Left ventricle myocardium inferior (tissue), 1 donor: ENCODE results near the gene PUDP. TPM values are rescaled to one million over a fixed set of nuclear protein-coding genes. Genes with fewer than 3 reads are reported as not detected.

ENCODE experiments used
- DNase-seq: peaks from one replicate; pipeline ENCODE4 v3.0.0-alpha.2; 2020
- H3K27ac ChIP-seq: fragments of 200-600 bp; replicated peaks from 2 replicates; pipeline ENCODE4 v1.8.0; 2021
- H3K27me3 ChIP-seq: fragments of 200-600 bp; 2 replicates; pipeline ENCODE4 v1.8.0; 2021; ENCODE audit warnings: low read depth
- H3K36me3 ChIP-seq: fragments of 200-600 bp; 2 replicates; pipeline ENCODE4 v1.8.0; 2021
- H3K4me1 ChIP-seq: fragments of 200-600 bp; 2 replicates; pipeline ENCODE4 v1.8.0; 2021
- H3K4me3 ChIP-seq: fragments of 200-600 bp; 2 replicates; pipeline ENCODE4 v1.8.0; 2021; ENCODE audit warnings: mild to moderate bottlenecking, moderate library complexity
- H3K9me3 ChIP-seq: fragments of 200-600 bp; replicated peaks from 2 replicates; pipeline ENCODE4 v1.8.0; 2021
- intact Hi-C: fragments of 100-400 bp; cut with micrococcal nuclease; formaldehyde crosslinking; loops from one replicate; pipeline ENCODE4 v1.11.0; 2022
- total RNA-seq: library from RNA; stranded (reverse); fragmentation: NEBNext Ultra II Directional; extraction: Animal tissue kit (Norgen Biotek cat#: 25700); gene quantifications from one replicate; pipeline ENCODE4 v1.2.1, GENCODE V29; 2021
- TF ChIP-seq, protein P1 (sequence below): fragments of 200-600 bp; IDR thresholded peaks from 2 replicates; pipeline ENCODE4 v1.8.0; 2021; ENCODE audit warnings: antibody characterized with exemption, mild to moderate bottlenecking, borderline replicate concordance
- donor health status: DM: no; HTN: yes; CAD: no; lungs with severe emphysema.

PUDP gene
- total RNA-seq, 1 donor from 2014 or later, result 27.1 TPM

- H3K36me3 ChIP-seq, result no peaks in the 10 kb centered on the region
- TF ChIP-seq, protein P1, sequence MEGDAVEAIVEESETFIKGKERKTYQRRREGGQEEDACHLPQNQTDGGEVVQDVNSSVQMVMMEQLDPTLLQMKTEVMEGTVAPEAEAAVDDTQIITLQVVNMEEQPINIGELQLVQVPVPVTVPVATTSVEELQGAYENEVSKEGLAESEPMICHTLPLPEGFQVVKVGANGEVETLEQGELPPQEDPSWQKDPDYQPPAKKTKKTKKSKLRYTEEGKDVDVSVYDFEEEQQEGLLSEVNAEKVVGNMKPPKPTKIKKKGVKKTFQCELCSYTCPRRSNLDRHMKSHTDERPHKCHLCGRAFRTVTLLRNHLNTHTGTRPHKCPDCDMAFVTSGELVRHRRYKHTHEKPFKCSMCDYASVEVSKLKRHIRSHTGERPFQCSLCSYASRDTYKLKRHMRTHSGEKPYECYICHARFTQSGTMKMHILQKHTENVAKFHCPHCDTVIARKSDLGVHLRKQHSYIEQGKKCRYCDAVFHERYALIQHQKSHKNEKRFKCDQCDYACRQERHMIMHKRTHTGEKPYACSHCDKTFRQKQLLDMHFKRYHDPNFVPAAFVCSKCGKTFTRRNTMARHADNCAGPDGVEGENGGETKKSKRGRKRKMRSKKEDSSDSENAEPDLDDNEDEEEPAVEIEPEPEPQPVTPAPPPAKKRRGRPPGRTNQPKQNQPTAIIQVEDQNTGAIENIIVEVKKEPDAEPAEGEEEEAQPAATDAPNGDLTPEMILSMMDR, result no peak
- H3K27me3 ChIP-seq, result no peaks in the 10 kb centered on the region
- no peaks in the 10 kb centered on the region for H3K4me1 ChIP-seq
- no peak overlapping the region for H3K27ac ChIP-seq
- no peak overlapping the region for H3K4me3 ChIP-seq
- intact Hi-C loops, result no loop called here
- DNase-seq, result no peak
- no peaks in the 10 kb centered on the region for H3K9me3 ChIP-seq
Observed at GRCh38 chrX:7156879-7157278, 8.9 kb upstream of the PUDP start.

GRCh38 chrX:7155163-7155562, 7.2 kb upstream of the PUDP start:
- Histone ChIP-seq H3K9me3 (no peaks in the 10 kb centered on the region), H3K27me3 (no peaks in the 10 kb centered on the region), H3K36me3 (no peaks in the 10 kb centered on the region), H3K27ac (no peak overlapping the region), H3K4me1 (no peaks in the 10 kb centered on the region), H3K4me3 (no peak overlapping the region)
- TF ChIP-seq, protein P1, result no peak
- intact Hi-C loops, result no loop called here
- no peak for DNase-seq

DNA sequence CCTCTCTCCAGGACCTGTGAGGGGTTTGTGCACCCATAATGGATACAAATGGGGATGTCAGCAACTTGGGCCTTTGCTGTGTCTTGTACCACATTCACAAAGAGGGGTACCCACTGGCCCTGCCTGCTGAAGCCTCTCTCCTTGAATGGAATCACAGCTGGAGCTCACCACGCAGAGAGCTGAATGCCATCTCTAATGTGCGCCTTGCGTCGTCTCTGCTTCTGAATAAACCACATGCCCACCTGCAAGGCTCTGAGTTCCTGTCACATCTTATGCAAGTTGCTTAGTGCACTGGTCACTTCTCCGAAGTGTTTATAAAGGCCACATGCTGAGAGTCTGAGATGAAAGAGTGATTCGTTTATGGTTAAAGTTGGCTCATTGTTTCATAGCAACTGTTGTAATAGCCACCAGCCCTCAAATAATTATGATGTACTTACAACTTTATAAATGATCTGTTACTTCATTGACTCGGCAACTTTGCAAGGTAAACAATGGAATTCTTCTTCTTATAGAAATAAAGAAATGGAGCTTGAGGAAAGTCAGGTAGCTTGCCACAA, 6.2 kb upstream of the PUDP start:
- intact Hi-C loops, result no loop called here
- DNase-seq, result no peak
- no peak overlapping the region for H3K4me3 ChIP-seq
- no peaks in the 10 kb centered on the region for H3K27me3 ChIP-seq
- H3K36me3 ChIP-seq, result no peaks in the 10 kb centered on the region
- TF ChIP-seq, protein P1, result no peak
- no peaks in the 10 kb centered on the region for H3K9me3 ChIP-seq
- no peak overlapping the region for H3K27ac ChIP-seq
- no peaks in the 10 kb centered on the region for H3K4me1 ChIP-seq

DNA sequence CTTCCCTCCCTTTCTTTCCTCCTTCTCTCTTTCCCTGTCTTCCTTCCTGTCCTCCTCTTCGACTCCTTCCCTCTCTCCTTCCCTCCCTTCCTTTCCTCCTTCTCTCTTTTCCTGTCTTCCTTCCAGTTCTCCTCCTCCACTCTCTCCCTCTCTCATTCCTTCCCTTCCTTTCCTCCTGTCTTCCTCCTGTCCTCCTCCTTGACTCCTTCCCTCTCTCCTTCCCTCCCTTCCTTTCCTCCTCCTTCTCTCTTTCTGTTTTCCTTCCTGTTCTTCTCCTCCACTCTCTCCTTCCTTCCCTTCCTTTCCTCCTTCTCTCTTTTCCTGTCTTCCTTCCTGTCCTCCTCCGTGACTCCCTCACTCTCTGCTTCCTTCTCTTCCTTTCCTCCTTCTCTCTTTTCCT, 5.3 kb upstream of the PUDP start:
- H3K4me1 ChIP-seq, result no peaks in the 10 kb centered on the region
- H3K9me3 ChIP-seq, result no peaks in the 10 kb centered on the region
- H3K4me3 ChIP-seq, result no peak overlapping the region
- TF ChIP-seq, protein P1, result no peak
- DNase-seq, result no peak
- H3K27me3 ChIP-seq, result no peaks in the 10 kb centered on the region
- no peaks in the 10 kb centered on the region for H3K36me3 ChIP-seq
- H3K27ac ChIP-seq, result no peak overlapping the region
- intact Hi-C loops, result no loop called here

DNA sequence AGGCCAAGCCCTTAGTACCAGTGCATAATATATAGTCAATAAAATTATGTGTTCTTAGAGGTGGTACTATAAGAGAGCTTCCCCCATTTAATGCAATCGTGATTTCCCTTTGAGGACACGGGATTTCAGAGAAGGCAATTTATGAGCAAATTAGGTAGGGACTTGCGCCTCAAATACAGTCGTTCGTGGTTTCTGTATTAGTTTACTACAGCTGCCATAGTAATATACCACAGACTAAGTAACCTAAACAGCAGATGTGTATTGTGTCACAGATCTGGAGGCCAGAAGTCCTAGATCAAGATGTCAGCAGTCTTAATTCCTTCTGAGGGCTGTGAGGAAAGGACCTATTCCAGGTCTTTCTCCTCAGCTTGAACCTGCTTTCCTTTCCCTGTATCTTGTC, 1.5 kb upstream of the PUDP start:
- no peaks in the 10 kb centered on the region for H3K9me3 ChIP-seq
- TF ChIP-seq, protein P1, result no peak
- intact Hi-C loops, result no loop called here
- H3K27ac ChIP-seq, result no peak overlapping the region
- no peak overlapping the region for H3K4me3 ChIP-seq
- H3K27me3 ChIP-seq, result no peaks in the 10 kb centered on the region
- no peak for DNase-seq
- no peaks in the 10 kb centered on the region for H3K36me3 ChIP-seq
- H3K4me1 ChIP-seq, result peaks cover 8% of the 10 kb centered on the region
